ENCODE data around the gene C15orf40.
"Not testable (repeated sequence)": the region's sequence is repeated elsewhere in the genome, so short reads cannot be mapped to it uniquely, and the experiment has no call there.

C15orf40 gene

GRCh38 chr15:83039206-83039605 is 27.8 kb upstream of the C15orf40 start:
- DNase-seq (ENCODE audit: low read depth), result no peak
- in situ Hi-C loops (cut with HindIII; ENCODE audit: low sequenced_read_pairs), result no loop called here
- no peak for TF ChIP-seq CTCF (IDR thresholded peaks at IDR 0.05; ENCODE audit: low read depth, low read length, missing control alignments)
- no peak overlapping the region for H3K4me3 ChIP-seq (ENCODE audit: low read depth, low read length)

- no peak overlapping the region for H3K4me3 ChIP-seq (ENCODE audit: low read depth, low read length)
- in situ Hi-C loops (cut with HindIII; ENCODE audit: low sequenced_read_pairs), result no loop called here
- DNase-seq (ENCODE audit: low read depth), result no peak
- TF ChIP-seq CTCF (IDR thresholded peaks at IDR 0.05; ENCODE audit: low read depth, low read length, missing control alignments), result no peak
Measured at GRCh38 chr15:83036253-83036652, 24.8 kb upstream of the C15orf40 start.

- DNase-seq (ENCODE audit: low read depth); H3K4me3 ChIP-seq (ENCODE audit: low read depth, low read length); in situ Hi-C loops (cut with HindIII; ENCODE audit: low sequenced_read_pairs): not testable (repeated sequence)
Measured at GRCh38 chr15:83031234-83031633, 19.8 kb upstream of the C15orf40 start.

- no peak for TF ChIP-seq CTCF (IDR thresholded peaks at IDR 0.05; ENCODE audit: low read depth, low read length, missing control alignments)
- no peak overlapping the region for H3K4me3 ChIP-seq (ENCODE audit: low read depth, low read length)
- in situ Hi-C loops (cut with HindIII; ENCODE audit: low sequenced_read_pairs), result no loop called here
- peak; percentile 85 for DNase-seq (ENCODE audit: low read depth)
Measured at GRCh38 chr15:83030021-83030420, 18.6 kb upstream of the C15orf40 start.

- H3K4me3 ChIP-seq (ENCODE audit: low read depth, low read length), result no peak overlapping the region
Measured at GRCh38 chr15:83018436-83018835, 7.0 kb upstream of the C15orf40 start.

GRCh38 chr15:83016906-83017305 is 5.5 kb upstream of the C15orf40 start:
- in situ Hi-C loops (cut with HindIII; ENCODE audit: low sequenced_read_pairs), result no loop called here
- H3K4me3 ChIP-seq (ENCODE audit: low read depth, low read length), result no peak overlapping the region
- no peak for DNase-seq (ENCODE audit: low read depth)
- TF ChIP-seq CTCF (IDR thresholded peaks at IDR 0.05; ENCODE audit: low read depth, low read length, missing control alignments), result no peak

More at GRCh38 chr15:83018436-83018835, 7.0 kb upstream of the C15orf40 start:
- in situ Hi-C loops (cut with HindIII; ENCODE audit: low sequenced_read_pairs), result no loop called here
- no peak for TF ChIP-seq CTCF (IDR thresholded peaks at IDR 0.05; ENCODE audit: low read depth, low read length, missing control alignments)
- no peak for DNase-seq (ENCODE audit: low read depth)

GRCh38 chr15:83015361-83015760 is 3.9 kb upstream of the C15orf40 start:
- in situ Hi-C loops (cut with HindIII; ENCODE audit: low sequenced_read_pairs), result no loop called here
- TF ChIP-seq CTCF (IDR thresholded peaks at IDR 0.05; ENCODE audit: low read depth, low read length, missing control alignments), result no peak
- H3K4me3 ChIP-seq (ENCODE audit: low read depth, low read length), result no peak overlapping the region
- no peak for DNase-seq (ENCODE audit: low read depth)

Data from astrocyte of the cerebellum (primary cell).